ENCODE measurements around the gene ST6GAL1. TPM values are rescaled to one million over a fixed set of nuclear protein-coding genes. Genes with fewer than 3 reads are reported as not detected.

ST6GAL1 gene
- total RNA-seq, 1 donor from 2014 or later, result 36.6 TPM

- peaks cover 25% of the 10 kb centered on the region for H3K4me1 Mint-ChIP-seq (ENCODE audit: low read depth)
- no peak overlapping the region for H3K27ac Mint-ChIP-seq (ENCODE audit: unreplicated experiment)
- H3K4me3 Mint-ChIP-seq (ENCODE audit: unreplicated experiment), result no peak overlapping the region
- no peak for DNase-seq (ENCODE audit: low spot score)
- H3K27me3 Mint-ChIP-seq (ENCODE audit: low read depth), result no peaks in the 10 kb centered on the region
- no peak for TF ChIP-seq CTCF (IDR thresholded peaks at IDR 0.05)
- H3K9me3 Mint-ChIP-seq (ENCODE audit: low read depth), result peaks cover 10% of the 10 kb centered on the region
- H3K36me3 Mint-ChIP-seq (ENCODE audit: low read depth), result peaks cover 16% of the 10 kb centered on the region
Measured at GRCh38 chr3:187068787-187069186, 138.5 kb downstream of the ST6GAL1 start.

DNA sequence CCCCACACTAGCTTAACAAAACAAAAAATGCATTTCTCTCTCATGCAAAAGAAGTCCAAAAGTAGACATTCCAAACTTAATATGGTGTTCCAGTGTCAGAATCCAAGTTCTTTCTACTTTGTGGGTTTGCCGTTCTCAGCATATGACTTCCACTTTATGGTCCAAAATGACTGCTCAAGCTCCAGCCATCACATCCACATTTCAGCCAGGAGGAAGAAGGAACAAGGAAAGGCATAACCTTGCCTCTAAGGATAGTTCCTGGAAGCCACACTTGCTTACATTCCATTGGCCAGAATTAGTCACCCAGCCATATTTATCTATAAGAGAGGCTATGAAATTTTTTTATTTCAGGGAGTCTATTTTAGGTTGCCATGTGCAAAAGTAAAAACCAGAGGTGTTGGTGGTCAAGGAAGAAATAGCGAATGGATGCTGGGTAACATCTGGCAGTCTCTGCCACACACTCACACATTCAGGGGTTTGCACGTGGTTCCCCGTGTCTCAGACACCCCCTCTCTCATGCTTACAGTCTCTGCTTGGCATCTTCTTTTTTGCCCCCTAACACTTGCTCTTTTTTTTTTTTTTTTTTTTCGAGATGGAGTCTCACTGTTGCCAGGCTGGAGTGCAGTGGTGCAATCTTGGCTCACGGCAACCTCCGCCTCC, 139.7 kb downstream of the ST6GAL1 start:
- peaks cover 15% of the 10 kb centered on the region for H3K4me1 Mint-ChIP-seq (ENCODE audit: low read depth)
- peaks cover 10% of the 10 kb centered on the region for H3K9me3 Mint-ChIP-seq (ENCODE audit: low read depth)
- H3K4me3 Mint-ChIP-seq (ENCODE audit: unreplicated experiment), result no peak overlapping the region
- no peaks in the 10 kb centered on the region for H3K27me3 Mint-ChIP-seq (ENCODE audit: low read depth)
- H3K36me3 Mint-ChIP-seq (ENCODE audit: low read depth), result peaks cover 20% of the 10 kb centered on the region
- no peak for TF ChIP-seq CTCF (IDR thresholded peaks at IDR 0.05)
- peak overlapping the region; percentile 64 for H3K27ac Mint-ChIP-seq (ENCODE audit: unreplicated experiment)
- DNase-seq (ENCODE audit: low spot score), result no peak

DNA sequence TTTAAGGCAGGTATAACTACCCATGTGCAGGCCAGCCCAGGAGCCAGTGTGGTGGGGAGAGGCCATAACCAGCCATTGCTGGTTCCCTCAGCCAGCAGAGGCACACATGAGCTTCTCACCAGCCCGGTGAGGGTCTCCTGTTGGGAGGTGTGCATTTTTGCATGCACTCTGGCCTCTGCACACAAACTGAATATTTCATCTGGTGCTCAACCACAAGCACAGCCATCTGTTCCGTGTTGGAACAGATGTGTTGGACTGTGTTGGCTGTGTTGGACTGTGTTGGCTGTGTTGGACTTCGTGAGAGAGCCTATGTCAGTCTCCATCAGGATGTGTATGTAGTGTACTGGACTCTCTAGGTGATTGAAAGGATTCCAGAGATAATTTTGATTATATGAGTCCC, 141.8 kb downstream of the ST6GAL1 start:
- Mint-ChIP-seq H3K27ac (ENCODE audit: unreplicated experiment) (no peak overlapping the region), H3K36me3 (ENCODE audit: low read depth) (peaks cover 32% of the 10 kb centered on the region), H3K4me1 (ENCODE audit: low read depth) (peaks cover 10% of the 10 kb centered on the region), H3K9me3 (ENCODE audit: low read depth) (peaks cover 10% of the 10 kb centered on the region), H3K27me3 (ENCODE audit: low read depth) (no peaks in the 10 kb centered on the region), H3K4me3 (ENCODE audit: unreplicated experiment) (no peak overlapping the region)
- TF ChIP-seq CTCF (IDR thresholded peaks at IDR 0.05), result no peak
- DNase-seq (ENCODE audit: low spot score), result no peak

DNA sequence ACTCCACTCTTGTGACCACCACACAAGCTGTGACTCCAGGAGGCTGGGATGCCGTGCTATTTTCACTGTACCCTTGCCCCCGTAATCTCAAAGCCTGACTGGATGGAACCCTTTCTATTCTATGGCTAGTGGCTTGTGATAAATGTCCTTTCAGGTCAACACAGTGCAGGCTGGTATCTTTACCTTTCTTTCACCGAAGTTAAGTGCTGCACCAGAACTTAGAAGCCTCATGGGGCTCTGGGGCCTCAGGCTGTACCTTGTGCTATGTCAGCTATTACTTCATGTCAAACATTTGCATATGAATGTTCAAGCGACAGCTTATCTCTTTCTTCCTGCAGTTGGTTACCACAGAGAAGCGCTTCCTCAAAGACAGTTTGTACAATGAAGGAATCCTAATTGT, 142.2 kb downstream of the ST6GAL1 start:
- no peak for TF ChIP-seq CTCF (IDR thresholded peaks at IDR 0.05)
- Mint-ChIP-seq H3K27me3 (ENCODE audit: low read depth) (no peaks in the 10 kb centered on the region), H3K4me1 (ENCODE audit: low read depth) (peaks cover 10% of the 10 kb centered on the region), H3K36me3 (ENCODE audit: low read depth) (peaks cover 32% of the 10 kb centered on the region), H3K27ac (ENCODE audit: unreplicated experiment) (no peak overlapping the region), H3K9me3 (ENCODE audit: low read depth) (peaks cover 10% of the 10 kb centered on the region), H3K4me3 (ENCODE audit: unreplicated experiment) (no peak overlapping the region)
- no peak for DNase-seq (ENCODE audit: low spot score)

DNA sequence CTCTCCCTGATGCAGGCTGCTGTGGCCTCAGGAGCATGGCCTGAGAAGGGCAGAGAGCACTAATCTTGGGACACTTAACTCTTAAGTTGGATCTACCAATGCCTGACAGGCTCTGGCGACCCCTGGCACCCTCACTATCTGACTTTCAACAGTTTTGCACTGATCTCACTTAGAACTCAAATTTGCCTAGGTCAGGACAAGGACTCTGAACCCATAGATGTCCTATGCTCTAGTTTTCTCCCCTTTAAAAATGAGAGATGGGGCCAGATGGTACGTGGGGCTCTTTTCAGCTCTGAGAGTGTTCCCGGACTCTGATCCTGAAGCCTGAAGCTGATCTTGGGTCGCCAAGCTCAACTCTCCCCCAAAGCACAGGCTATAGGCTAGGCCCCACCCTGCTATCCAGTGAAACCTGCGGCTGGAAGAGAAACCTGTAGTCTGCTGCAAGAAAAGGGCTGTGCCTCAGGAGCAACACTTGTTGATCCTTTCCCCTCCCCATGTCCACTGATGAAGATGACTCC, 143.3 kb downstream of the ST6GAL1 start:
- peaks cover 32% of the 10 kb centered on the region for H3K36me3 Mint-ChIP-seq (ENCODE audit: low read depth)
- no peaks in the 10 kb centered on the region for H3K27me3 Mint-ChIP-seq (ENCODE audit: low read depth)
- H3K9me3 Mint-ChIP-seq (ENCODE audit: low read depth), result peaks cover 10% of the 10 kb centered on the region
- H3K27ac Mint-ChIP-seq (ENCODE audit: unreplicated experiment), result no peak overlapping the region
- H3K4me3 Mint-ChIP-seq (ENCODE audit: unreplicated experiment), result no peak overlapping the region
- no peak for TF ChIP-seq CTCF (IDR thresholded peaks at IDR 0.05)
- peaks cover 10% of the 10 kb centered on the region for H3K4me1 Mint-ChIP-seq (ENCODE audit: low read depth)
- no peak for DNase-seq (ENCODE audit: low spot score)
